Large intestine (tissue), 3 donors: ENCODE data around the gene ARNT2. TPM values are rescaled to one million over a fixed set of nuclear protein-coding genes. Genes with fewer than 3 reads are reported as not detected.

Experiments used
- DNase-seq, 2 donors: peaks; one replicate each; pipeline versions ENCODE4 v3.0.0 to v3.0.0-alpha.2; 2013
- H3K27ac ChIP-seq: one replicate; pipeline ENCODE4 v1.5.1; 2013; ENCODE audit warnings: low read length
- H3K27me3 ChIP-seq: 2 replicates; pipeline ENCODE4 v1.6.1; 2013; ENCODE audit warnings: low read length; ENCODE audit not compliant: control insufficient read depth, insufficient read depth
- H3K36me3 ChIP-seq: 2 replicates; pipeline ENCODE4 v1.6.1; 2013; ENCODE audit warnings: low read length; ENCODE audit not compliant: control insufficient read depth, insufficient read depth
- H3K4me1 ChIP-seq: one replicate; pipeline ENCODE4 v1.6.1; 2013; ENCODE audit warnings: low read length; ENCODE audit not compliant: control insufficient read depth, insufficient read depth
- H3K4me3 ChIP-seq: one replicate; pipeline ENCODE4 v1.5.1; 2013; ENCODE audit warnings: low read length
- H3K9me3 ChIP-seq: one replicate; pipeline ENCODE4 v1.6.1; 2013; ENCODE audit warnings: mild to moderate bottlenecking, low read depth, low read length, moderate library complexity; ENCODE audit not compliant: control insufficient read depth
- WGBS: methylation state at CpG from one replicate; pipeline ENCODE4 v1.1.5; 2013; ENCODE audit warnings: low lambda C conversion rate; ENCODE audit not compliant: insufficient coverage; 5-methylcytosine and 5-hydroxymethylcytosine counted together
- polyA plus RNA-seq: library from polyadenylated mRNA; unstranded; fragments of 120-200 nt; gene quantifications from one replicate; pipeline ENCODE4 v1.2.1, GENCODE V29; 2013

The ARNT2 gene
- polyA plus RNA-seq, 1 donor, result 8.0 TPM

DNA sequence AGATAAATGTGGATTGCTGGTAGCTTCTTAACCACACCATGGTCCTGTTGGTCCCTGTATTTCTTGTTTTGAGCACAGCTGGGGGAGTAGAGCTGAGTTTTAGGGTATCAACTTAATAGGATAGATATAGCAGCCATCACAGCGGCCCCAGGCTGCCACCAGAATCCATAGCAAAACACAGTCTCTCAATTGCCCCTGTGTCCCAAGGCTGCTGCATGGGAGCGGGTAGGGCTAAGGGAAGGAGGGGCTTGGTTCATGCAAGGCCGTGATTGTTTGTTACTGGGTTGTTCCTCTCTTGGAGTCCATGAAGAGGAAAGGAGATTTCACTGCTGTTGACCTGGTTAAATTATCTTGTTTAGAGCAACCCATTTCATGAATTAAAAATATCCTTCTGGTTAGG, 22.1 kb downstream of the ARNT2 start:
- Histone ChIP-seq H3K27ac (no peak overlapping the region), H3K4me3 (no peak overlapping the region), H3K36me3 (no peaks in the 10 kb centered on the region), H3K27me3 (no peaks in the 10 kb centered on the region), H3K4me1 (no peaks in the 10 kb centered on the region), H3K9me3 (no peaks in the 10 kb centered on the region)
- no CpG with 5 or more reads among the region's 3 CpGs for WGBS
- DNase-seq, result no peak

DNA sequence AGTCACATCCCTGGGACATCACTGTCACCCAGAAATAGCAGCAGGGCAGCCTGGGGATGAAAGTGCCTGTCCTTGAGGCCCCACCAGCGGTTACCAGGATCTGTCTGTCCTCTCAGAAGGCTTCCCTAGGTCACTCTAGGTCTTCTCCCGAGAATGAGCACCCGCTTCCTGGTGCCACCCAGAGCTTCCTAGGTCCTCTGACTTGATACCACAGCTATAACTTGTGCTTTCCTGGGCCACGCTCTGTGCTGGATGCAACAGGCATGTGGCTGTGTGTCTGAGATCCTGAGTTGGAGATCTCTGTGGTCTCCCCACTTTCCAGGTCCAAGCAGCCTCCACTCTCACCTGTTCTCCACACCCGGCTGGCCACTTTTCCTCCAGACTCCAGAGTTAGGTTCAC, 25.8 kb downstream of the ARNT2 start:
- Histone ChIP-seq H3K27ac (no peak overlapping the region), H3K9me3 (no peaks in the 10 kb centered on the region), H3K27me3 (no peaks in the 10 kb centered on the region), H3K4me1 (no peaks in the 10 kb centered on the region), H3K4me3 (no peak overlapping the region), H3K36me3 (no peaks in the 10 kb centered on the region)
- no CpG with 5 or more reads among the region's 5 CpGs for WGBS
- DNase-seq, result no peak

DNA sequence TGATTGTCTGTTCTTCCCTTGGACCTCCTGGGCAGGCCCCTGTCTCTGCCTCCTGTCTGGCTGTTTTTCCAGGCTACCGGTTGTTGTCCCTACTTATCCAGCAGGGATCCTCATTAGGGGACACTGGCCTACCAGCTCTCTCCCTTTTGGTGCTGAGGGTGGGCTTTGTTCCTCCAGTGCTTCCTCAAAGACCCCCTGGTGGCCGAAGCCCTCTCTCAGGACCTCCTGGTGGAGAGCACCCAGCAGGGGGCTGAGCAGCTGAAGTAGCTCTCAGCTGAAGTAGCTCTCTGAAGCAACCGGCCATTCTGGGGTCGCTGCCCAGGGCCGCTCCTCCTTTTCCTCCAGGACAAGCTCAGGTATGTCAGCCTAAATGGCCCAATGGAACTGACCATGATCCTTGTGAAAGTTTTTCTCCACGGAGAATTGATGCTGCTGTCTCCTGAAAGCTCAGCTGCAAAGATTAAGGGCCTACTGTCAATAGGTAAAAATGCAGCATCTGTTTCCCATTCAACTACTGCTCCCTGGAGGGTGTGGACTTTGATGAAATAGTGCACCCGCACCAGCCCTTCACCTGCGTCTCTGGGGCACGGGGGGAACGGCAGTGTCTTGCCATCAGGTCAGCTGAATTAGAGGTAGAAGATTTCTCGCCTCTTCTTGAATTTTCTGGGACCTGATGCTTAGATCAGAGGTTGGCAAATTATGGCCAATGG, 27.6 kb downstream of the ARNT2 start:
- Histone ChIP-seq H3K9me3 (no peaks in the 10 kb centered on the region), H3K36me3 (no peaks in the 10 kb centered on the region), H3K27ac (no peak overlapping the region), H3K4me3 (no peak overlapping the region), H3K27me3 (no peaks in the 10 kb centered on the region), H3K4me1 (no peaks in the 10 kb centered on the region)
- no peak for DNase-seq
- no CpG with 5 or more reads among the region's 11 CpGs for WGBS

DNA sequence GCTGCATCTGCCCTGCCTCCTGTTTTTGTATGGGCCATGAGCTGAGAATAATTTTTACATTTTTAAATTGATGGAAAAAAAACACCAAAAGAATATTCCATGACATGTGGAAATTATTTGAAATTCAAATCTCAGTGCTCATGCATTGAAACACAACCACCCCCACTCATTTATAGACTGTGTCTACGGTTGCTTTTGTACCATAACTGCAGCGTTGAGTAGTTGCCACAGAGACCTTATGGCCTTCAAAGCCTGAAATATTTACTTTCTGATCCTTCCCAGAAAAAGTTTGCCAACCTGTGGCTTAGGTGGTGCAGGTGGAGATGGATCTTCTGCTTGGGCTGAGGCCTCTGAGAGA, 28.1 kb downstream of the ARNT2 start:
- WGBS, result no CpG with 5 or more reads among the region's 2 CpGs
- H3K9me3 ChIP-seq, result no peaks in the 10 kb centered on the region

DNA sequence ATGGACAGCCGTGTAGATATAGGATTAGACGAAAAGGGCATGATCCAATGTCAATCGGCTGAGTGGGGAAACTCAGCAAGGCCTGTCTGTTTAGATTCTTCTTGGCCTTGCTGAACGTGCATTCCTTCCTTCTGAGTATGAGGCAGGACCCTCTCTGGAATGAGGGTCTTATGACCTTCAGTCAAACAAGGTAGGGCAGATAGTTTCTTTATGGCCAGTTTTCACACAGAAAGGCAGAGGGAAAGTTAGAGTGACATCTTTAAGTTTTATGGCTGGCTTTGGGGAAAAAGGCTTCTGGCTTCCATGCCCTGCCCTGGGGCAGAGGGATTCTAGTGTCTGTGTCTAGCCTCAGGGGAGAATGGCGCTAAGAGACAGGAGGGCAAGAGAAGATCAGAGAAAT, 29.7 kb downstream of the ARNT2 start:
- Histone ChIP-seq H3K4me3 (no peak overlapping the region), H3K9me3 (no peaks in the 10 kb centered on the region), H3K27ac (no peak overlapping the region), H3K36me3 (no peaks in the 10 kb centered on the region), H3K27me3 (no peaks in the 10 kb centered on the region), H3K4me1 (no peaks in the 10 kb centered on the region)
- WGBS, result no CpG with 5 or more reads among the region's 5 CpGs
- no peak for DNase-seq

More for the DNA sequence above, 28.1 kb downstream of the ARNT2 start:
- no peaks in the 10 kb centered on the region for H3K36me3 ChIP-seq
- DNase-seq, result no peak
- H3K27ac ChIP-seq, result no peak overlapping the region
- H3K4me1 ChIP-seq, result no peaks in the 10 kb centered on the region
- no peak overlapping the region for H3K4me3 ChIP-seq
- H3K27me3 ChIP-seq, result no peaks in the 10 kb centered on the region

DNA sequence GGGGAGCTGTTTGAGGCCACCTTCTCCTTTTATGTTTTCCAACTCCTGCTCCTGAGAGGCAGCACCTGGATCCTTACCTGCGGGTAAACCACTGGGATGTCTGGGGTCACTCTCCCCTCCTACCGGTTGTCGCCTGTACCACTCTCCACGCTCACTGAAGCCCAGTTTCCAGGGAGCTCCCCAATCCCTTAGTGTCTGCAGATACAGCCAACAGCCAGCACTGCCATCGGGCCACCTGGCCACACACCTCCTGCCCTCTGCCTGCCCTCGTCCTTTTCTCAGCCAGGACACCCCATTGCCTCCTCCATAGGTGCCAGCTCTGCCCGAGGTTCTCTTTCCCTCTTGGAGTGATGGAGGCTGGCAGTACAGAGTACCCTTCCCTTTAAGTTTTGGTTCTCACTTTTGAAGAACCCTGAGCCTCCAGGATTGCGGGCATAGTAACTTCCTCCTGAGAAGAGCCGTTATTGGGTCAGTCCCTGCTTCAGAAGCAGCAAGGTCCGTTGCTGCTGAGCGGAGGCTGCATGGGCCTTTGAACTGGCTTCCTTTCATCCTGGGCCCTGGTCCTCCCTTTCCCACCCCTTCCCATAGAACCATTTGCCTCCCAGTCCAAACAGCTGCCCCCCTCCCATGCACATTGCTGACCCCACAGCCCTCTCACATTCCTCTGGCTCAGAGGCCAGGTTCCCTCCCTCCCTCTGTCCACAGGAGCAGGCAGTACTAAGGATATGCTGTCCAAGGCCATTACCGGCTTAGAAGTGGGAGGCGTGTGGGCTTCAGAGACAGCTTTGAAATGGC, 30.9 kb downstream of the ARNT2 start:
- no CpG with 5 or more reads among the region's 13 CpGs for WGBS
- DNase-seq, result no peak
- Histone ChIP-seq H3K4me3 (no peak overlapping the region), H3K9me3 (no peaks in the 10 kb centered on the region), H3K4me1 (no peaks in the 10 kb centered on the region), H3K36me3 (no peaks in the 10 kb centered on the region), H3K27ac (no peak overlapping the region), H3K27me3 (no peaks in the 10 kb centered on the region)

DNA sequence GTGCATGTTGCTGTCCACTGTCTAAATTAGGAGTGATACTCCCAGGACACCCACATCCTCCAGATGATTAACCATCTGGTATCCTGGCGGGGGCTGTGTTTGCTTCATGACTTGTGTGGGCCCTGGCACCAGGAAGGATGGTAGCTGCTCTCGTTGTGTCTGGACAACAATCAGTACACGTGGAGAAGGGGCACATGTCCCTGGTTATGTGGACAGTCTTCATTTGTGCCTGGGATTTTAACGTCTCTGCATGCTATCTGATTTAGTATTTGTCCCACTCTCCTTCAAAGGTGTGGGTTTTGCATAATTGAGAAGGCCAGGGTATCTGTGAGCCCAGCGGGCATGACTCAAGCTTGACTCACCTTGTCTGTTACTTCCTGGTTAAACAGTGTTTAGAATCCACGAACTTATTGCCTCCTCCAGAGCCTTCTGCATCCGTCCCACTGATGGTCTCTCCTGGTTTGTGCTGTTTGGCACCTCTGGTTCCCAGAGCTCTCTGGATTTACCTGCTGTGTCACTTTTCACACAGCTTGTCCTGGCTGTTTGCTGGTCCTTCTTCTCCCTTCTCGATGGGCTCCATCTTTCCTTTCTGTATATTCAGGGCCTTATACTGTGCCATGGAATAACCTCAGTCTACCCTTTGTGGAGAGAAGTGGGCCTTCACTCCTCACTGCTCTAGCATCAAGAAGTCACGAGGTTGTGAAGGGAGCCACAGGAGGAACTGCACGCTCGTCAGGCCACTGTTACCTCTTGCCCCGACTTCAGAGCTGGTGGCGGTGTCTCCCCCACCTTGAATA, 32.5 kb downstream of the ARNT2 start:
- H3K27ac ChIP-seq, result no peak overlapping the region
- no peak for DNase-seq
- 87% methylated on average over 7 of the region's 13 CpGs for WGBS
- no peaks in the 10 kb centered on the region for H3K27me3 ChIP-seq
- no peaks in the 10 kb centered on the region for H3K9me3 ChIP-seq
- no peaks in the 10 kb centered on the region for H3K36me3 ChIP-seq
- no peak overlapping the region for H3K4me3 ChIP-seq
- no peaks in the 10 kb centered on the region for H3K4me1 ChIP-seq

DNA sequence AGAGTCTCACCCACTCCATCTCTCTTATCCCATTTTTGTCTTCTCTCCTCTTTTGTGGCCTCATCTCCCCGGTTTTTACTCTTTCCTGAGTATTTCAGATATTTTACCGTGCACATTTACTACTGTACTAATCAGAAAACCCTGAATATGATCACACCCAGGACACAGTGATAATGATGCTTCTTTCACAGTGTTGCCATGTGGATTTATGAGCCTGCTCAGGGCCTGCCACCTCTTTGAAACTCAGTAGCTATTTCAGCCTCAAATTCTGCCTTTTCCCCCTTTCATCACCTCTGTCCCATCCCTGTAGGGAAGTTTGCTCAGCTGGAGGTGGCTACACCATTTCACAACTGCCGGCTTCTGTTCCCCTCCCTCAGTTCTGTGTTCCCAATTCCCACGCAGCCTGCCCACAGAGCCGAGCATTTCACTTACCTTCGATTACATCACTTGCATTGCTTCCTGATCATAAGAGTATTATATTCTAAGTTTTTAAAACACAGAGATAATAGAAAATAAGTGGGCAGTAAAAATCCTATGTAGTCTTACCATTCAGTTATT, 33.2 kb downstream of the ARNT2 start:
- H3K27ac ChIP-seq, result no peak overlapping the region
- no peak for DNase-seq
- no peak overlapping the region for H3K4me3 ChIP-seq
- no peaks in the 10 kb centered on the region for H3K9me3 ChIP-seq
- no peaks in the 10 kb centered on the region for H3K36me3 ChIP-seq
- H3K27me3 ChIP-seq, result no peaks in the 10 kb centered on the region
- 83% methylated on average over 1 of the region's 6 CpGs for whole genome bisulfite sequencing
- H3K4me1 ChIP-seq, result no peaks in the 10 kb centered on the region

DNA sequence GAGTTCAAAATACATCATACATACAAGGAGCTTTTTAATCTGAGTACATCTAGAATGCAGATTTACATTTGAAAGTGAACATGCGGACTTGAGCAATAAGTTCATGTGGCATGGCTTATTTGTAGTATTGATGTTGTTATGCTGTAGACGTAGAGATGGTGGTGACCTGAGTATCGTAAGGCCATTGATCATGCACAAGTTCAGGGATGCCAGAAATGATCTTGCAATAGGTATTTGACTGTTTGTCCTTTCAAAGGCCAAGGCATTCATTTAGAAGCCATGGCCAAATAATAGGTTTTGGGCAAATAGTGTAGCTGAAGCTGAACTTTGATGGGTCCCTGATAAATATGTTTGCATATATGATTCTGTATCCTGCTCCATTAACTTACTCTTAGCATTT, 35.0 kb downstream of the ARNT2 start:
- H3K4me3 ChIP-seq, result no peak overlapping the region
- WGBS, result no CpG with 5 or more reads among the region's 3 CpGs
- no peak overlapping the region for H3K27ac ChIP-seq
- no peak for DNase-seq
- H3K4me1 ChIP-seq, result no peaks in the 10 kb centered on the region
- H3K36me3 ChIP-seq, result no peaks in the 10 kb centered on the region
- no peaks in the 10 kb centered on the region for H3K9me3 ChIP-seq
- H3K27me3 ChIP-seq, result no peaks in the 10 kb centered on the region

DNA sequence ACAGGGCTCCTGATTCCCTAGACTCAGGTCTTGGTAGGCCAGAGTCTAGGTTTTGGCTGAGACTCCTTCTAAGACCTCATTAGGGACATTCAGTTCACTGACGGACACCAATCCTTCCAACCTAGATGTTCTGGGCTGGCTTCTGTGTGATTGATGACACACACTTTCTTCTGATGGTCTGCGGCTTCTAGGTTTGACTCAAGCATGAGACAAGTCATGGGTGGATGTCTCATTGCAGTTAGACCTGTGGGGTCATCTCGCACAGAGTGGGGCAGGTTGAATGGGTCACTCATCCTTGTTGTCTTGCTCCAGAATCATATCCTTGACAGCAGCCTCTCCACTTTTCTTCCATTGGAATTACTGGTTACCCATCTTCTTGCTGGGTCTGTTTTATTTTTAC, 35.8 kb downstream of the ARNT2 start:
- Histone ChIP-seq H3K4me3 (no peak overlapping the region), H3K4me1 (no peaks in the 10 kb centered on the region), H3K27me3 (no peaks in the 10 kb centered on the region), H3K36me3 (no peaks in the 10 kb centered on the region), H3K27ac (no peak overlapping the region), H3K9me3 (peaks cover 6% of the 10 kb centered on the region)
- no peak for DNase-seq
- no CpG with 5 or more reads among the region's 3 CpGs for WGBS
